Stimulated activated CD4-positive, alpha-beta T cell treated with anti-CD3 and anti-CD28 coated beads, TNF-alpha, amount 100 ng/mL, for 1 hour (primary cell): ENCODE data around the gene DNAH8.

Experiments used
- DNase-seq, 3 donors: peaks; one replicate each; pipeline ENCODE4 v3.0.0-alpha.2; 2020; ENCODE audit warnings: low read depth in 3 of 3, low spot score in 1 of 3

DNAH8 gene

GRCh38 chr6:39047434-39048327 lies 332.6 kb downstream of the DNAH8 start:
- no peak for DNase-seq

- DNase-seq: no peak
Observed at GRCh38 chr6:39048481-39049399, 333.6 kb downstream of the DNAH8 start, which contains the start of gene GLP1R. TSS of gene GLP1R (plus strand) at chr6:39048781. CDS start at chr6:39048841, 60 bp downstream.

- DNase-seq: no peak
Observed at GRCh38 chr6:39049575-39050283, 334.6 kb downstream of the DNAH8 start.

- DNase-seq: no peak
Observed at GRCh38 chr6:39050453-39051112, 335.5 kb downstream of the DNAH8 start.

- DNase-seq: no peak
Observed at GRCh38 chr6:39051399-39052122, 336.4 kb downstream of the DNAH8 start.

GRCh38 chr6:39053016-39053624 lies 338.0 kb downstream of the DNAH8 start:
- DNase-seq: no peak

GRCh38 chr6:39053854-39054576 lies 338.9 kb downstream of the DNAH8 start:
- no peak for DNase-seq

- DNase-seq: no peak
Observed at GRCh38 chr6:39054577-39055142, 339.5 kb downstream of the DNAH8 start.

GRCh38 chr6:39055661-39056060 lies 340.6 kb downstream of the DNAH8 start:
- no peak for DNase-seq

GRCh38 chr6:39056191-39056590 lies 341.1 kb downstream of the DNAH8 start:
- DNase-seq: no peak

GRCh38 chr6:39056681-39057080 lies 341.6 kb downstream of the DNAH8 start:
- no peak for DNase-seq

- no peak for DNase-seq
Observed at GRCh38 chr6:39057251-39058155, 342.4 kb downstream of the DNAH8 start.

GRCh38 chr6:39058471-39059147 lies 343.5 kb downstream of the DNAH8 start:
- DNase-seq: no peak

- DNase-seq: no peak
Observed at GRCh38 chr6:39059496-39060310, 344.6 kb downstream of the DNAH8 start.

GRCh38 chr6:39060467-39061160 lies 345.5 kb downstream of the DNAH8 start:
- DNase-seq: no peak

GRCh38 chr6:39061182-39061581 lies 346.1 kb downstream of the DNAH8 start:
- DNase-seq: no peak
